GM12878 (cell line): ENCODE results near the gene CACHD1. TPM values are rescaled to one million over a fixed set of nuclear protein-coding genes. Genes with fewer than 3 reads are reported as not detected.

Source experiments
- ATAC-seq: fragments of 200-7000 bp; cut with Tn5 transposase; 3 replicates; pipeline ENCODE4 v1.9.1; 2020; ENCODE audit warnings: mild to moderate bottlenecking, moderate library complexity
- BruUV-seq: library from RNA; stranded (reverse); fragments of 400-500 nt; replicated peaks from 2 replicates; lab custom pipeline; 2021; lab: Mats Ljungman, UMichigan
- CTCF ChIA-PET: fragments of 300-600 bp; sonication (Branson Sonifier 250); formaldehyde crosslinking; extraction: SDS; loops from one replicate; lab custom pipeline; 2021; ENCODE audit warnings: inconsistent platforms; lab: Yijun Ruan, JAX
- POLR2A ChIA-PET: fragments of 350-600 bp; formaldehyde crosslinking; extraction: SDS; loops from one replicate; lab custom pipeline; 2021; ENCODE audit warnings: inconsistent platforms; lab: Charles Lee
- RAD21 ChIA-PET: fragments of 300-600 bp; sonication (Branson Sonifier 250); formaldehyde crosslinking; loops from one replicate; lab custom pipeline; 2023; ENCODE audit warnings: antibody characterized with exemption; ENCODE audit not compliant: unreplicated experiment; lab: Charles Lee
- SMC1A ChIA-PET: fragments of 300-600 bp; sonication (Branson Sonifier 250); formaldehyde crosslinking; loops from one replicate; lab custom pipeline; 2023; ENCODE audit not compliant: unreplicated experiment, uncharacterized antibody; lab: Charles Lee
- DNase-seq: peaks from one replicate; pipeline ENCODE4 v3.0.0-alpha.2; 2011; ENCODE audit warnings: low read depth, low spot score
- FAIRE-seq: peaks from 3 replicates; lab custom pipeline; 2011; peaks lifted over from hg19 to GRCh38; lab: Jason Lieb, UNC
- H2AFZ ChIP-seq: 2 replicates; pipeline ENCODE4 v1.6.0; 2011; ENCODE audit warnings: low read depth, low read length, control low read depth; ENCODE audit not compliant: control insufficient read depth
- H3K27ac ChIP-seq: 2 replicates; pipeline ENCODE4 v1.5.1; 2011; ENCODE audit warnings: control low read depth; ENCODE audit not compliant: control insufficient read depth, insufficient read depth
- H3K27me3 ChIP-seq, 2 experiments: replicated peaks in 1 of 2; 2 replicates each; pipeline versions ENCODE4 v1.6.0 to v1.6.1; 2011; ENCODE audit warnings: low read length in 1 of 2; ENCODE audit not compliant: control insufficient read depth in 2 of 2, insufficient read depth in 2 of 2
- H3K36me3 ChIP-seq, 2 experiments: 2 replicates each; pipeline ENCODE4 v1.5.1; 2011; ENCODE audit warnings: low read length in 1 of 2; ENCODE audit not compliant: control insufficient read depth in 2 of 2, insufficient read depth in 2 of 2
- H3K4me1 ChIP-seq: 2 replicates; pipeline ENCODE4 v1.6.1; 2011; ENCODE audit warnings: mild to moderate bottlenecking, low read length, moderate library complexity, mixed read lengths; ENCODE audit not compliant: control insufficient read depth, insufficient read depth
- H3K4me2 ChIP-seq: 2 replicates; pipeline ENCODE4 v1.6.0; 2011; ENCODE audit warnings: control low read depth; ENCODE audit not compliant: control insufficient read depth, insufficient read depth
- H3K4me3 ChIP-seq: fragments of 200-600 bp; sonication (generic); 2 replicates; pipeline ENCODE4 v1.5.1; 2016
- H3K79me2 ChIP-seq: 2 replicates; pipeline ENCODE4 v1.6.0; 2011; ENCODE audit warnings: low read length; ENCODE audit not compliant: control insufficient read depth, insufficient read depth
- H3K9ac ChIP-seq: 2 replicates; pipeline ENCODE4 v1.8.0; 2011; ENCODE audit warnings: low read length, control low read depth, mixed read lengths; ENCODE audit not compliant: control insufficient read depth, insufficient read depth
- H3K9me3 ChIP-seq: replicated peaks from 3 replicates; pipeline ENCODE4 v1.5.1; 2011; ENCODE audit warnings: mild to moderate bottlenecking, low read length; ENCODE audit not compliant: control insufficient read depth, insufficient read depth
- H4K20me1 ChIP-seq: 2 replicates; pipeline ENCODE4 v1.6.0; 2011; ENCODE audit not compliant: control insufficient read depth, insufficient read depth
- ASH2L ChIP-seq: fragments of 300-600, 200-600 bp; sonication (generic); IDR thresholded peaks from 2 replicates; pipeline ENCODE4 v1.6.1; 2017; ENCODE audit warnings: low read depth, mild to moderate bottlenecking, borderline replicate concordance
- FOXM1 ChIP-seq: IDR thresholded peaks from 2 replicates; pipeline ENCODE4 v1.6.1; 2012; ENCODE audit warnings: low read depth, mild to moderate bottlenecking, inconsistent platforms, low read length, moderate library complexity
- IRF4 ChIP-seq: IDR thresholded peaks from 2 replicates; pipeline ENCODE4 v1.6.1; 2011; ENCODE audit warnings: low read depth, low read length
- MTA2 ChIP-seq: fragments of 450-650 bp; IDR thresholded peaks from 2 replicates; pipeline ENCODE4 v1.6.1; 2016; ENCODE audit warnings: low read depth, mild to moderate bottlenecking, moderate library complexity
- POLR2AphosphoS2 ChIP-seq: IDR thresholded peaks from 2 replicates; pipeline ENCODE4 v1.6.1; 2011; ENCODE audit warnings: low read depth, mild to moderate bottlenecking, low read length, improper control_type of control experiment, moderate library complexity
- POU2F2 ChIP-seq: IDR thresholded peaks from 3 replicates; pipeline ENCODE4 v1.6.1; 2011; ENCODE audit warnings: low read depth, mild to moderate bottlenecking, low read length, borderline replicate concordance
- SMAD1 ChIP-seq: fragments of 450-650 bp; IDR thresholded peaks from 2 replicates; pipeline ENCODE4 v1.6.1; 2018; ENCODE audit warnings: mild to moderate bottlenecking, low read depth; ENCODE audit not compliant: partially characterized antibody
- SREBF1 ChIP-seq: IDR thresholded peaks from 2 replicates; pipeline ENCODE4 v1.6.1; 2012; ENCODE audit warnings: mild to moderate bottlenecking, low read length
- STAT3 ChIP-seq: IDR thresholded peaks from 2 replicates; pipeline ENCODE4 v1.6.1; 2011; ENCODE audit warnings: low read depth, low read length, improper control_type of control experiment
- ZBTB11 ChIP-seq: fragments of 450-650 bp; formaldehyde crosslinking; IDR thresholded peaks from 2 replicates; pipeline ENCODE4 v1.5.0; 2022; ENCODE audit warnings: mild to moderate bottlenecking, missing genetic modification characterization
- whole genome bisulfite sequencing: methylation state at CpG from one replicate; pipeline ENCODE4 v1.1.6; 2016; ENCODE audit warnings: low lambda C conversion rate; ENCODE audit not compliant: insufficient replicate concordance, insufficient coverage; ENCODE audit errors: missing lambda C conversion rate; 5-methylcytosine and 5-hydroxymethylcytosine counted together
- in situ Hi-C: fragments of 300-500 bp; cut with MboI; formaldehyde crosslinking; loops from 9 replicates; pipeline ENCODE4 v1.14.3; 2018; ENCODE audit warnings: mixed read lengths
- intact Hi-C: fragments of 100-400 bp; cut with micrococcal nuclease; formaldehyde crosslinking; loops from one replicate; pipeline ENCODE4 v1.14.2; 2022; ENCODE audit not compliant: unreplicated experiment
- polyA plus RNA-seq, 11 experiments: library from polyadenylated mRNA; depleted of rRNA in 4 of 11; unstranded in 6 of 11; stranded (reverse) in 5 of 11; fragments of >200 nt; fragmentation: Nextera tagmentation in 4 of 11; fragmentation: Illumina TruSeq in 1 of 11; extraction: Ambion mirVana in 4 of 11; extraction: Trizol in 1 of 11; gene quantifications; 1 replicate in 1 of 11; 2 replicates in 10 of 11; pipeline versions ENCODE4 v1.2.1 to v1.2.3, GENCODE V29; 2011 to 2016; ENCODE audit warnings: inconsistent platforms in 2 of 11, missing spikeins in 2 of 11, low read depth in 1 of 11
- total RNA-seq, 4 experiments: library from RNA; depleted of rRNA in 3 of 4; stranded (reverse); fragments of >200 nt in 3 of 4; fragmentation: Illumina TruSeq in 1 of 4; extraction: Trizol in 1 of 4; gene quantifications; 2 replicates each; pipeline versions ENCODE4 v1.2.1 to v1.2.3, GENCODE V29; 2013 to 2021
- TF ChIP-seq, protein P1 (sequence below): fragments of 450-650 bp; IDR thresholded peaks from 2 replicates; pipeline ENCODE4 v1.6.1; 2017; ENCODE audit warnings: mild to moderate bottlenecking

The CACHD1 gene
- total and polyA plus RNA-seq, 10 of the 15 experiments (the other 5 are each of a cell fraction or from before 2014, with no cell fraction given), result 0.03 TPM; not detected in 9

DNA sequence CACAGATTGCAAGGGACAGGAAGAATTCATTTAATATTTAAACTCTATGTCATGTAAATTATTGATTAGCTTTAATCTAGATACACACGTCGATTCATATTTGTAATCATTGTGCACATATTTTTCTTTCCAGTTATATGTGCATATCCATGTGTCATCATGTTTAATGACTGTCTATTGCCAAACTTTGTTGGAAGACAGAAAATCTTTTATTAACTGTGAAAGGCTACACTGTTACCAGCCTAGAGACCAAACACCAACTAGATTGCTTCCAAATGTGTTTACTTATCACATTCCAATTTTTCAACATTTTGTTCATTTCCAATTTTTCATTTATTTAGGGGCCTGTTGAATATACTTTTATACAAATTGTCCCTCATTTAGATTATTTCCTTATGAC, 43.2 kb upstream of the CACHD1 start:
- FAIRE-seq (no peak), ATAC-seq (no peak), DNase-seq (no peak)
- Histone ChIP-seq H3K27ac (no peak overlapping the region), H3K9ac (no peak overlapping the region), H3K79me2 (no peaks in the 10 kb centered on the region), H3K36me3 (no peaks in the 10 kb centered on the region), H2AFZ (no peak overlapping the region), H3K27me3 (no peaks in the 10 kb centered on the region), H3K4me3 (no peak overlapping the region), H4K20me1 (no peaks in the 10 kb centered on the region), H3K4me2 (no peak overlapping the region), H3K9me3 (no peaks in the 10 kb centered on the region), H3K4me1 (no peaks in the 10 kb centered on the region)
- in situ Hi-C loops, result no loop called here
- no TSS peak for BruUV-seq
- ChIA-PET CTCF (no interaction called here), POLR2A (no interaction called here), SMC1A (no interaction called here), RAD21 (no interaction called here)
- 0% methylated on average over 2 of the region's 2 CpGs for WGBS
- TF ChIP-seq SREBF1 (no peak), STAT3 (no peak), POLR2AphosphoS2 (no peak), ASH2L (no peak), POU2F2 (no peak), MTA2 (no peak), FOXM1 (no peak), IRF4 (no peak), ZBTB11 (no peak), SMAD1 (no peak)
- TF ChIP-seq, protein P1, sequence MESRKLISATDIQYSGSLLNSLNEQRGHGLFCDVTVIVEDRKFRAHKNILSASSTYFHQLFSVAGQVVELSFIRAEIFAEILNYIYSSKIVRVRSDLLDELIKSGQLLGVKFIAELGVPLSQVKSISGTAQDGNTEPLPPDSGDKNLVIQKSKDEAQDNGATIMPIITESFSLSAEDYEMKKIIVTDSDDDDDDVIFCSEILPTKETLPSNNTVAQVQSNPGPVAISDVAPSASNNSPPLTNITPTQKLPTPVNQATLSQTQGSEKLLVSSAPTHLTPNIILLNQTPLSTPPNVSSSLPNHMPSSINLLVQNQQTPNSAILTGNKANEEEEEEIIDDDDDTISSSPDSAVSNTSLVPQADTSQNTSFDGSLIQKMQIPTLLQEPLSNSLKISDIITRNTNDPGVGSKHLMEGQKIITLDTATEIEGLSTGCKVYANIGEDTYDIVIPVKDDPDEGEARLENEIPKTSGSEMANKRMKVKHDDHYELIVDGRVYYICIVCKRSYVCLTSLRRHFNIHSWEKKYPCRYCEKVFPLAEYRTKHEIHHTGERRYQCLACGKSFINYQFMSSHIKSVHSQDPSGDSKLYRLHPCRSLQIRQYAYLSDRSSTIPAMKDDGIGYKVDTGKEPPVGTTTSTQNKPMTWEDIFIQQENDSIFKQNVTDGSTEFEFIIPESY, result no peak
- intact Hi-C loops, result no loop called here
